Right atrium auricular region (tissue), 2 donors: ENCODE data around the gene PRSS37. TPM values are rescaled to one million over a fixed set of nuclear protein-coding genes. Genes with fewer than 3 reads are reported as not detected.

ENCODE experiments used
- DNase-seq: peaks from one replicate; pipeline ENCODE4 v3.0.0-alpha.2; 2019; ENCODE audit warnings: low spot score
- H3K27ac ChIP-seq, 2 donors: fragments of 200-600 bp; sonication (generic); 1 replicate in 1 of 2; 2 replicates in 1 of 2; pipeline ENCODE4 v1.5.1; 2016 to 2019
- H3K27me3 ChIP-seq, 2 donors: fragments of 200-600 bp; sonication (generic); one replicate each; pipeline versions ENCODE4 v1.5.1 to v1.6.0; 2017 to 2019
- H3K36me3 ChIP-seq: fragments of 200-600 bp; sonication (generic); one replicate; pipeline ENCODE4 v1.5.1; 2016
- H3K4me1 ChIP-seq, 2 donors: fragments of 200-600 bp; sonication (generic); one replicate each; pipeline versions ENCODE4 v1.5.1 to v1.6.0; 2017 to 2019
- H3K4me3 ChIP-seq, 2 donors: fragments of 200-600 bp; sonication (generic); 1 replicate in 1 of 2; 2 replicates in 1 of 2; pipeline ENCODE4 v1.5.1; 2017 to 2019; ENCODE audit warnings: mild to moderate bottlenecking in 1 of 2, moderate library complexity in 1 of 2
- H3K9me3 ChIP-seq, 2 donors: fragments of 200-600 bp; sonication (generic); one replicate each; pipeline ENCODE4 v1.5.1; 2019
- CTCF ChIP-seq, 2 donors: fragments of 200-600 bp; sonication (generic); IDR thresholded peaks; one replicate each; pipeline ENCODE4 v1.5.1; 2019; ENCODE audit warnings: antibody characterized with exemption in 2 of 2
- total RNA-seq, 2 donors: library from RNA; depleted of rRNA; stranded (reverse); fragments of >200 nt; gene quantifications; one replicate each; pipeline ENCODE4 v1.1.0, GENCODE V29; 2016

The PRSS37 gene
- total RNA-seq, 2 donors from 2014 or later = not detected

GRCh38 chr7:141860207-141860606 lies 18.9 kb upstream of the PRSS37 start:
- Histone ChIP-seq H3K4me3 (no peak overlapping the region), H3K27ac (no peak overlapping the region), H3K27me3 (no peaks in the 10 kb centered on the region), H3K4me1 (no peaks in the 10 kb centered on the region), H3K9me3 (peaks cover 0 to 22% of the 10 kb centered on the region in 2 donors), H3K36me3 (no peaks in the 10 kb centered on the region)
- TF ChIP-seq CTCF (IDR thresholded peaks at IDR 0.05) = no peak
- DNase-seq = no peak

GRCh38 chr7:141847996-141848395 lies 6.7 kb upstream of the PRSS37 start:
- TF ChIP-seq CTCF (IDR thresholded peaks at IDR 0.05) = no peak
- Histone ChIP-seq H3K4me3 (no peak overlapping the region), H3K27ac (no peak overlapping the region), H3K9me3 (peaks cover 0 to 19% of the 10 kb centered on the region in 2 donors), H3K4me1 (no peaks in the 10 kb centered on the region), H3K27me3 (no peaks in the 10 kb centered on the region), H3K36me3 (no peaks in the 10 kb centered on the region)
- no peak for DNase-seq

- no peak for TF ChIP-seq CTCF (IDR thresholded peaks at IDR 0.05)
- H3K4me1 ChIP-seq = no peaks in the 10 kb centered on the region
- peaks cover 0 to 16% of the 10 kb centered on the region in 2 donors for H3K9me3 ChIP-seq
- H3K27me3 ChIP-seq = no peaks in the 10 kb centered on the region
- H3K36me3 ChIP-seq = no peaks in the 10 kb centered on the region
- no peak for DNase-seq
- no peak overlapping the region for H3K27ac ChIP-seq
- H3K4me3 ChIP-seq = no peak overlapping the region
These were observed 3.0 kb upstream of the PRSS37 start for GRCh38 chr7:141844256-141844655.

GRCh38 chr7:141842904-141843303 lies 1.6 kb upstream of the PRSS37 start:
- peaks cover 0 to 3% of the 10 kb centered on the region in 2 donors for H3K9me3 ChIP-seq
- H3K4me3 ChIP-seq = no peak overlapping the region
- no peaks in the 10 kb centered on the region for H3K27me3 ChIP-seq
- H3K36me3 ChIP-seq = no peaks in the 10 kb centered on the region
- H3K27ac ChIP-seq = no peak overlapping the region
- no peaks in the 10 kb centered on the region for H3K4me1 ChIP-seq
- no peak for TF ChIP-seq CTCF (IDR thresholded peaks at IDR 0.05)
- DNase-seq = no peak

GRCh38 chr7:141840708-141841107 lies 577 bp downstream of the PRSS37 start:
- H3K27ac ChIP-seq = no peak overlapping the region
- no peaks in the 10 kb centered on the region for H3K36me3 ChIP-seq
- no peak for DNase-seq
- H3K27me3 ChIP-seq = no peaks in the 10 kb centered on the region
- H3K4me1 ChIP-seq = no peaks in the 10 kb centered on the region
- no peaks in the 10 kb centered on the region for H3K9me3 ChIP-seq
- TF ChIP-seq CTCF (IDR thresholded peaks at IDR 0.05) = no peak
- no peak overlapping the region for H3K4me3 ChIP-seq

- TF ChIP-seq CTCF (IDR thresholded peaks at IDR 0.05) = no peak
- Histone ChIP-seq H3K36me3 (no peaks in the 10 kb centered on the region), H3K4me3 (no peak overlapping the region), H3K27me3 (no peaks in the 10 kb centered on the region), H3K4me1 (no peaks in the 10 kb centered on the region), H3K9me3 (no peaks in the 10 kb centered on the region), H3K27ac (no peak overlapping the region)
- no peak for DNase-seq
These were observed 2.0 kb downstream of the PRSS37 start for GRCh38 chr7:141839256-141839655.
